NCI-H1048 (cell line): ENCODE results near the gene MCMBP.
"Not testable (repeated sequence)": the region's sequence is repeated elsewhere in the genome, so short reads cannot be mapped to it uniquely, and the experiment has no call there.

Source experiments
- DNase-seq: peaks from one replicate; lab custom pipeline; 2025; lab: John Stamatoyannopoulos, UW

Gene MCMBP

GRCh38 chr10:119878524-119878923 is 5.9 kb upstream of the MCMBP start:
- DNase-seq = no peak

GRCh38 chr10:119872860-119873681 is 428 bp upstream of the MCMBP start:
- DNase-seq = peak; percentile 62

GRCh38 chr10:119871881-119872609 is 598 bp downstream of the MCMBP start:
- no peak for DNase-seq

- not testable (repeated sequence) for DNase-seq
Measured at GRCh38 chr10:119869398-119869797, 3.2 kb downstream of the MCMBP start.

- DNase-seq = no peak
Measured at GRCh38 chr10:119867317-119867716, 5.3 kb downstream of the MCMBP start.

- DNase-seq = no peak
Measured at GRCh38 chr10:119865699-119866240, 6.9 kb downstream of the MCMBP start.

GRCh38 chr10:119863951-119864565 is 8.6 kb downstream of the MCMBP start:
- DNase-seq = no peak

GRCh38 chr10:119862524-119862923 is 10.1 kb downstream of the MCMBP start:
- no peak for DNase-seq

- no peak for DNase-seq
Measured at GRCh38 chr10:119860866-119861607, 11.6 kb downstream of the MCMBP start.

GRCh38 chr10:119859420-119860258 is 13.0 kb downstream of the MCMBP start:
- no peak for DNase-seq

- no peak for DNase-seq
Measured at GRCh38 chr10:119858063-119858462, 14.6 kb downstream of the MCMBP start.

GRCh38 chr10:119853574-119853973 is 19.1 kb downstream of the MCMBP start:
- no peak for DNase-seq

GRCh38 chr10:119852822-119853221 is 19.8 kb downstream of the MCMBP start:
- DNase-seq = no peak

- no peak for DNase-seq
Measured at GRCh38 chr10:119852277-119852676, 20.4 kb downstream of the MCMBP start.

GRCh38 chr10:119849944-119850343 is 22.7 kb downstream of the MCMBP start:
- no peak for DNase-seq

- no peak for DNase-seq
Measured at GRCh38 chr10:119849031-119849789, 23.4 kb downstream of the MCMBP start.

GRCh38 chr10:119845656-119846055 is 27.0 kb downstream of the MCMBP start:
- DNase-seq = no peak

- no peak for DNase-seq
Measured at GRCh38 chr10:119834188-119834587, 38.5 kb downstream of the MCMBP start.

- DNase-seq = no peak
Measured at GRCh38 chr10:119832951-119833350, 39.7 kb downstream of the MCMBP start.

GRCh38 chr10:119831656-119832055 is 41.0 kb downstream of the MCMBP start:
- no peak for DNase-seq
